ENCODE results near the gene UGP2.

The UGP2 gene

DNA sequence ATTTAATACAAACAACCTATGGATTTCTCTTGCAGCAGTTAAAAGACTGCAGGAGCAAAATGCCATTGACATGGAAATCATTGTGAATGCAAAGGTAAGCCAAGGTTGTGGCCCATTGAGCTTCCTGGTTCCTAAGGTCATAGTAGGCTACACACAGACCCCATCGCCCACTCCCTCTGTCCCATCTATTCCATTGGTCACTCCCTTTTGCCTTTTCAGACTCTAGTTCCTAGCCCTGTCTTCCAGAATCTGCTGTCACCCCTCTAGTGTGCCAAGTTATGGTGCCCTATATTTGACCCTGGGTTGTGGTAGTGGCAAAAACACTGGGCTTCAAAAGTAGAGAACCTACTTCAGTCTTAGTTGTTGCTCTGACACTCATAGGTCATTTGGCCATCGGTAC is 44.7 kb downstream of the UGP2 start:
- H3K4me3 ChIP-seq (replicated peaks; ENCODE audit: insufficient read depth, low read length), result no peak overlapping the region
- DNase-seq (ENCODE audit: low read depth in 1 of 2, low spot score in 1 of 2), result no peak
- no peak overlapping the region for H3K27ac ChIP-seq (replicated peaks)
- no peaks in the 10 kb centered on the region for H3K27me3 ChIP-seq (ENCODE audit: insufficient read depth, poor library complexity, severe bottlenecking)
- TF ChIP-seq, protein P1, sequence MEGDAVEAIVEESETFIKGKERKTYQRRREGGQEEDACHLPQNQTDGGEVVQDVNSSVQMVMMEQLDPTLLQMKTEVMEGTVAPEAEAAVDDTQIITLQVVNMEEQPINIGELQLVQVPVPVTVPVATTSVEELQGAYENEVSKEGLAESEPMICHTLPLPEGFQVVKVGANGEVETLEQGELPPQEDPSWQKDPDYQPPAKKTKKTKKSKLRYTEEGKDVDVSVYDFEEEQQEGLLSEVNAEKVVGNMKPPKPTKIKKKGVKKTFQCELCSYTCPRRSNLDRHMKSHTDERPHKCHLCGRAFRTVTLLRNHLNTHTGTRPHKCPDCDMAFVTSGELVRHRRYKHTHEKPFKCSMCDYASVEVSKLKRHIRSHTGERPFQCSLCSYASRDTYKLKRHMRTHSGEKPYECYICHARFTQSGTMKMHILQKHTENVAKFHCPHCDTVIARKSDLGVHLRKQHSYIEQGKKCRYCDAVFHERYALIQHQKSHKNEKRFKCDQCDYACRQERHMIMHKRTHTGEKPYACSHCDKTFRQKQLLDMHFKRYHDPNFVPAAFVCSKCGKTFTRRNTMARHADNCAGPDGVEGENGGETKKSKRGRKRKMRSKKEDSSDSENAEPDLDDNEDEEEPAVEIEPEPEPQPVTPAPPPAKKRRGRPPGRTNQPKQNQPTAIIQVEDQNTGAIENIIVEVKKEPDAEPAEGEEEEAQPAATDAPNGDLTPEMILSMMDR (IDR thresholded peaks at IDR 0.05; ENCODE audit: insufficient read depth, low read length), result no peak
- TF ChIP-seq SPI1 (IDR thresholded peaks at IDR 0.05; ENCODE audit: borderline replicate concordance, low read depth) (no peak), GABPA (IDR thresholded peaks at IDR 0.05; ENCODE audit: low read depth) (no peak), POLR2AphosphoS5 (IDR thresholded peaks at IDR 0.05; ENCODE audit: low read depth) (no peak)
- TF ChIP-seq, protein P2, sequence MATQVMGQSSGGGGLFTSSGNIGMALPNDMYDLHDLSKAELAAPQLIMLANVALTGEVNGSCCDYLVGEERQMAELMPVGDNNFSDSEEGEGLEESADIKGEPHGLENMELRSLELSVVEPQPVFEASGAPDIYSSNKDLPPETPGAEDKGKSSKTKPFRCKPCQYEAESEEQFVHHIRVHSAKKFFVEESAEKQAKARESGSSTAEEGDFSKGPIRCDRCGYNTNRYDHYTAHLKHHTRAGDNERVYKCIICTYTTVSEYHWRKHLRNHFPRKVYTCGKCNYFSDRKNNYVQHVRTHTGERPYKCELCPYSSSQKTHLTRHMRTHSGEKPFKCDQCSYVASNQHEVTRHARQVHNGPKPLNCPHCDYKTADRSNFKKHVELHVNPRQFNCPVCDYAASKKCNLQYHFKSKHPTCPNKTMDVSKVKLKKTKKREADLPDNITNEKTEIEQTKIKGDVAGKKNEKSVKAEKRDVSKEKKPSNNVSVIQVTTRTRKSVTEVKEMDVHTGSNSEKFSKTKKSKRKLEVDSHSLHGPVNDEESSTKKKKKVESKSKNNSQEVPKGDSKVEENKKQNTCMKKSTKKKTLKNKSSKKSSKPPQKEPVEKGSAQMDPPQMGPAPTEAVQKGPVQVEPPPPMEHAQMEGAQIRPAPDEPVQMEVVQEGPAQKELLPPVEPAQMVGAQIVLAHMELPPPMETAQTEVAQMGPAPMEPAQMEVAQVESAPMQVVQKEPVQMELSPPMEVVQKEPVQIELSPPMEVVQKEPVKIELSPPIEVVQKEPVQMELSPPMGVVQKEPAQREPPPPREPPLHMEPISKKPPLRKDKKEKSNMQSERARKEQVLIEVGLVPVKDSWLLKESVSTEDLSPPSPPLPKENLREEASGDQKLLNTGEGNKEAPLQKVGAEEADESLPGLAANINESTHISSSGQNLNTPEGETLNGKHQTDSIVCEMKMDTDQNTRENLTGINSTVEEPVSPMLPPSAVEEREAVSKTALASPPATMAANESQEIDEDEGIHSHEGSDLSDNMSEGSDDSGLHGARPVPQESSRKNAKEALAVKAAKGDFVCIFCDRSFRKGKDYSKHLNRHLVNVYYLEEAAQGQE (IDR thresholded peaks at IDR 0.05; ENCODE audit: insufficient replicate concordance, low read depth), result no peak

DNA sequence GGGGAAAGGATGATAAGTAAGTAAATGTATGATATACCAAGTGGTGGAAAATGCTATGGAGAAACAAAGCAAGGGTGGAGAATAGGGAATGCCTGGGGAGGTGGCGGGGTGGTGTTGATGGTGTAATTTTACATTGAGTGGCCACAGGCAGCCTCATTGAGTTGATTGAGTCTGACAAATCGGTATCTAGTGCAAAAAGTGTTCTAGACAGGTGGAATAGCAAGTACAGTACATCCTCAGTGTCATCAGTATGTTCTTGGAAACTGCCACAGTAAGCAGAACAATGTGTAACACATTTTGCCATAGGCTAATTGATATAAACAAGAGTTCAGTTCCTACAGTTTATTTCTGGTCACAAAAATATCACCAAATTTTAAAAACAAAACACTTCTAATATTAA is 46.4 kb downstream of the UGP2 start:
- Histone ChIP-seq H3K4me3 (replicated peaks; ENCODE audit: insufficient read depth, low read length) (no peak overlapping the region), H3K27ac (replicated peaks) (no peak overlapping the region), H3K27me3 (ENCODE audit: insufficient read depth, poor library complexity, severe bottlenecking) (no peaks in the 10 kb centered on the region)
- TF ChIP-seq SPI1 (IDR thresholded peaks at IDR 0.05; ENCODE audit: borderline replicate concordance, low read depth) (no peak), GABPA (IDR thresholded peaks at IDR 0.05; ENCODE audit: low read depth) (no peak), POLR2AphosphoS5 (IDR thresholded peaks at IDR 0.05; ENCODE audit: low read depth) (no peak)
- TF ChIP-seq, protein P2 (IDR thresholded peaks at IDR 0.05; ENCODE audit: insufficient replicate concordance, low read depth), result no peak
- TF ChIP-seq, protein P1 (IDR thresholded peaks at IDR 0.05; ENCODE audit: insufficient read depth, low read length), result no peak
- DNase-seq (ENCODE audit: low read depth in 1 of 2, low spot score in 1 of 2), result no peak

DNA sequence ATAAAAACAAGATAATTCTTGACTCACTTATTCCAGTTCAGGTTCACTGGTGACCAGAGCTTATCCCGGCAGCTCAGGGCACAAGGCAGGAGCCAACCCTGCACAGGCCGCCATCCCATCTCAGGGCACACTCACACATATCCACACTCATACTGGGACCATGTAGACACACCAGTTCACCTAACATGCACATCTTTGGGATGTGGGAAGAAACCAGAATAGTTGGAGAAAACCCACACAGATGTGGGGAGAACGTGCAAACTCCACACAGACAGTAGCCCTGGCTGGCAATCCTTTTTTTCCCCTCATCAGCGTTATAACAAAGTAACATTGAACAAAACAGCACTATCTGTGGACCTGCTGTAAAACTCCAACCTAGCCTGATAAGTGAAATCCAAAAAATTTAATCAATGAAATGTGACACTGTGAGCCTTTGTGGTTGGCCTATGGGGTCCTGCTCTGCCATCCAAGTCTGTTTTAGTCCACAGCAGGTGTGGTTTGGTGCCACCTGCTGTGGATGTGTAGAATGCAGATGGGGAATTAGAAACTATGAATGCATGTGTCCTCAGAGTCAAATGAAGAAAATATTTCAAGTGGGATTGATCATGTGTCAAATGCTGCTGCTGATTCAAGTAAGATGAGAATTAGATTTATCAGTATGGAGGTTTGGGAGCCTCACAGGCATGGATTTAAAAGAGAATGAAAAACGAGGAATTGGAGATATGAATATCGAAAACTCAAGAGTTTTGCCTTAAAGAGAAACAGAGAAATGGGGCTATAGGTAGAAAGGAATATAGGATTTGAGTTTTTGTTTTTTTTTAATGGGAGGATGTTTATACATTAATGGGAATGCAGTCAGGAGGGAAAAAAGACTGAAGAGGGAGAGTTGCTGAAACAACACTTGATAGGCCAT is 47.0 kb downstream of the UGP2 start:
- no peak overlapping the region for H3K27ac ChIP-seq (replicated peaks)
- TF ChIP-seq, protein P1 (IDR thresholded peaks at IDR 0.05; ENCODE audit: insufficient read depth, low read length), result peak; percentile 52
- TF ChIP-seq POLR2AphosphoS5 (IDR thresholded peaks at IDR 0.05; ENCODE audit: low read depth), result no peak
- H3K27me3 ChIP-seq (ENCODE audit: insufficient read depth, poor library complexity, severe bottlenecking), result no peaks in the 10 kb centered on the region
- DNase-seq (ENCODE audit: low read depth in 1 of 2, low spot score in 1 of 2), result peak; percentile 4 to 19
- no peak overlapping the region for H3K4me3 ChIP-seq (replicated peaks; ENCODE audit: insufficient read depth, low read length)

All from HL-60 (cell line).